NOMO-1 treated with DMSO at 0.1 percent for 48 hours (cell line): ENCODE measurements around the gene CRELD2.
A peak's percentile ranks its signal among the peaks of the same experiment; 100 is the strongest.

Experiments
- DNase-seq: peaks from one replicate; lab custom pipeline; 2025; ENCODE audit not compliant: unreplicated experiment; lab: John Stamatoyannopoulos, UW

Gene CRELD2

GRCh38 chr22:49956914-49957825 lies 38.7 kb downstream of the CRELD2 start:
- DNase-seq, result no peak

DNA sequence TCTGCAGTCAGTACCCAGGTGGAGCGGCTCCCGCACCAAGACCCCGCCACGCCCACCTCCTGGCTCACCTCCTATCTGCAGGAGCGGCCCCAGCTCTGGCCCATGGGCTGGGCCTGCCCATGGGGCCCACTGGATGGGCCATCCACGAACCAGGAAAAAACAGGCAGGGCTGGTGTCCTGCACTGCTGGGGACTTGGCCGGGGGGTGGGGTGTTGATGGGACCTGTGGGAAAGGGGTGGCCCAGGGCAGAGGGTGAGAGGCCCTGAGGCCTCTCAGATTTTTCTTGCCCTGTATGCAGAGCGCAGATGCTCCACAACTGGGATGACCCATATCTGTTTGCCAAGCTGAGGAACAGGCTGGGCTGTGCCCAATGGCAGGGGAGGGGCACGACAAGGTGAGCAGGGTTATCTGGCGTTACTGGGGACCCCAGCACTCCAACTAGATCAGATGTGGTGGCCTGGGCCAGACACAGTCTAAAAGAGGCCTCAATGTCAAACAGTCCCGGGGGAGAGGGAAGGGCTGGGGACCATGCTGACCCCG lies 39.5 kb downstream of the CRELD2 start:
- no peak for DNase-seq

DNA sequence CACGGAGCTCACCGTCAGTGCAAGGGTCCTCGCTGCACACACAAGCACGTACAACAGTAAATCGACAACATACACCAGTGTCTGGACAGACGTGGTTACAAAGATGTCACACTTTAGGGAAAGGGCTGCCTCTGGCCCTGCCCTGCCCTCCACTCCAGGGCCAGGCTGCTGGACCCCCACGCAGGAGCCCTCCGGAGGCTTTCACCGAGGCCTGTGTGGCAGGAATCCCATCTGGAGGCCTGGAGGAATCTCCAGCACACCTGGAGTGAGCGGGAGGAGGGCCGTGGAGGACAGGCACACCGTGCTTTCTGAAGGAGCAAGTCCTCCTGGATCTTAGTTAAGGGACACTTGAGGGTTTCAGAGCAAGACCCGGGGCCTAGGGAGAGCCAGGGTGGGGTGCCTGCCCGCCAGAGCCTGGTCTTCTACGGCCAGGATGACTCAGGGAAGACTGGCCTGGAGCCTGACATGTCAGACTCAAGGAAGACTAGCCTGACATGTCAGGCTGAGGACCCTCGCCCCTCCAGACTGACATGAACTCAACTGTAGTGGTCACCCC lies 40.0 kb downstream of the CRELD2 start:
- no peak for DNase-seq

GRCh38 chr22:49958931-49959781 lies 40.7 kb downstream of the CRELD2 start:
- DNase-seq, result no peak

- no peak for DNase-seq
Measured at GRCh38 chr22:49959782-49960158, 41.3 kb downstream of the CRELD2 start.

DNA sequence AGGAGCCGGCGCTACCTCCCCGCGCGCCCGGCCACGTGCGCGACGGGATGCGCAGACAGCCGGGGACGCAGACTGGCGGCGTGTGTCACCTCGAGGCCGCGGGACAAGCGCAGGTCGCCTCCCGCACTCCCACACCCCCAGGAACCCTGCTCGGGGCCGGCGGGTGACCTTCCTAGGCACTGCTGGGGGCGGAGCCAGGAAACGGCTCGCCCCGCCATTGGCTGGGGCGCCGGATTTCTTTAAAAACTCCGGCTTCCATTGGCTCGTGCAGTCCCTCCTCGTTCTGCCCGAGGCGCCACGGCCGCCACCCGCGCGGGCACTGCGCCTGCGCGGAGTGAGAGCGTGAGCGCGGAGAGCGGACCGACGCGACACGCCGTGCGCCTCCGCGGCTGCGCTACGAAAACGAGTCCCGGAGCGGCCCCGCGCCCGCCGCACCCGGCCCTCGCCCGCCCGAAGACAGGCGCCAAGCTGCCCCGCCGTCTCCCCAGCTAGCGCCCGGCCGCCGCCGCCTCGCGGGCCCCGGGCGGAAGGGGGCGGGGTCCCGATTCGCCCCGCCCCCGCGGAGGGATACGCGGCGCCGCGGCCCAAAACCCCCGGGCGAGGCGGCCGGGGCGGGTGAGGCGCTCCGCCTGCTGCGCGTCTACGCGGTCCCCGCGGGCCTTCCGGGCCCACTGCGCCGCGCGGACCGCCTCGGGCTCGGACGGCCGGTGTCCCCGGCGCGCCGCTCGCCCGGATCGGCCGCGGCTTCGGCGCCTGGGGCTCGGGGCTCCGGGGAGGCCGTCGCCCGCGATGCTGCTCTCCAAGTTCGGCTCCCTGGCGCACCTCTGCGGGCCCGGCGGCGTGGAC lies 41.9 kb downstream of the CRELD2 start, which contains the start of gene PIM3:
PIM3 (plus strand) TSS at position 614 of the 846 bp plus-strand sequence; CDS start at position 790, 176 bp downstream.
- peak; percentile 94 for DNase-seq

GRCh38 chr22:49961005-49961600 lies 42.7 kb downstream of the CRELD2 start:
- DNase-seq, result no peak

DNA sequence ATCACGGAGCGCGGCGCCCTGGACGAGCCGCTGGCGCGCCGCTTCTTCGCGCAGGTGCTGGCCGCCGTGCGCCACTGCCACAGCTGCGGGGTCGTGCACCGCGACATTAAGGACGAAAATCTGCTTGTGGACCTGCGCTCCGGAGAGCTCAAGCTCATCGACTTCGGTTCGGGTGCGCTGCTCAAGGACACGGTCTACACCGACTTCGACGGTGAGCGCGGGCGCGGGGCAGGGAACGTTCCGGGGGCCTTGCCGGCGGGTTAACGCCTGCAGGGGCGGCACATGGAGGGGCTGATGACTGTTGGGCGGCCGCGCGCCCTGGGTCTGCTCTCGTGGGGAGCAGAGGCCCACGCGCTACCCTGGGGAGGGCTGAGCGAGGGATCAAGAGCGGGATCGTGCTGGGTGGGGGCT lies 43.2 kb downstream of the CRELD2 start:
- no peak for DNase-seq

DNA sequence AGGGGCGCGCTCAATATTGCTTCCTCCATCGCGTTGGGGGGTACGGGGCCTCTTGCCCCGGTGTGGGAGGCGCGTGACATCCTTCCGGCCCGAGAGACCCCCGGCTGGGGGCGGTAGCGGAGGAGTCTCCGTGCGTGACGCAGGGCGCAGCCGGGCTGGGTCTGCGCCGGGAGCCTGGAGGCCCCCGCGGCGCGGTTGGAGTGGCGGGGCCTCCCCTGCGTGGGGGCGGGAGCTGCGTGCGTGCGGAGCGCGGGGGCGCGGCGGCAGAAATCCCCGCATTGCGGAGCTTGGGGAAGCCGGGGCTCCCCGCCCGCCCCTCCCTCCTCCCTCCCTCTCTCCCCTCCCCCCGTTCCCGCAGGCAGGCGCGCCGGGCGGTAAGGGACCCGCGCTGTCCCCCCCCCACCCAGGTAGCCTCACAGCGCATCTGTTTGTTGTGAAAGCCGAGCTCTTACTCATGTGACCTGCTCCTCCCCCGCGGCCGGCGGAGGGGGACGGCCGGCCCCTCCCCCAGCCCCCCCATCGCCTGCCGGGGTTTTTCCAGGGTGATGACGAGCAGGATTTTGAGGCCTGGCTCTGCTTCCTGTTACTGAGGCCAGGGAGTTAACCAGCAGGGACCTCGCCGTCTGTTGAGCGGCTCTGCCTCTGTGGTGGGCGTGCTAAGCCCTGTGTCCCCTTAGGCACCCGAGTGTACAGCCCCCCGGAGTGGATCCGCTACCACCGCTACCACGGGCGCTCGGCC lies 43.7 kb downstream of the CRELD2 start:
- no peak for DNase-seq

GRCh38 chr22:49962751-49963646 lies 44.6 kb downstream of the CRELD2 start:
- no peak for DNase-seq

DNA sequence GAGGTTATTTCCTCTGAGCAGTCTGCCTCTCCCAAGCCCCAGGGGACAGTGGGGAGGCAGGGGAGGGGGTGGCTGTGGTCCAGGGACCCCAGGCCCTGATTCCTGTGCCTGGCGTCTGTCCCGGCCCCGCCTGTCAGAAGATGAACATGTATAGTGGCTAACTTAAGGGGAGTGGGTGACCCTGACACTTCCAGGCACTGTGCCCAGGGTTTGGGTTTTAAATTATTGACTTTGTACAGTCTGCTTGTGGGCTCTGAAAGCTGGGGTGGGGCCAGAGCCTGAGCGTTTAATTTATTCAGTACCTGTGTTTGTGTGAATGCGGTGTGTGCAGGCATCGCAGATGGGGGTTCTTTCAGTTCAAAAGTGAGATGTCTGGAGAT lies 45.2 kb downstream of the CRELD2 start:
- no peak for DNase-seq

DNA sequence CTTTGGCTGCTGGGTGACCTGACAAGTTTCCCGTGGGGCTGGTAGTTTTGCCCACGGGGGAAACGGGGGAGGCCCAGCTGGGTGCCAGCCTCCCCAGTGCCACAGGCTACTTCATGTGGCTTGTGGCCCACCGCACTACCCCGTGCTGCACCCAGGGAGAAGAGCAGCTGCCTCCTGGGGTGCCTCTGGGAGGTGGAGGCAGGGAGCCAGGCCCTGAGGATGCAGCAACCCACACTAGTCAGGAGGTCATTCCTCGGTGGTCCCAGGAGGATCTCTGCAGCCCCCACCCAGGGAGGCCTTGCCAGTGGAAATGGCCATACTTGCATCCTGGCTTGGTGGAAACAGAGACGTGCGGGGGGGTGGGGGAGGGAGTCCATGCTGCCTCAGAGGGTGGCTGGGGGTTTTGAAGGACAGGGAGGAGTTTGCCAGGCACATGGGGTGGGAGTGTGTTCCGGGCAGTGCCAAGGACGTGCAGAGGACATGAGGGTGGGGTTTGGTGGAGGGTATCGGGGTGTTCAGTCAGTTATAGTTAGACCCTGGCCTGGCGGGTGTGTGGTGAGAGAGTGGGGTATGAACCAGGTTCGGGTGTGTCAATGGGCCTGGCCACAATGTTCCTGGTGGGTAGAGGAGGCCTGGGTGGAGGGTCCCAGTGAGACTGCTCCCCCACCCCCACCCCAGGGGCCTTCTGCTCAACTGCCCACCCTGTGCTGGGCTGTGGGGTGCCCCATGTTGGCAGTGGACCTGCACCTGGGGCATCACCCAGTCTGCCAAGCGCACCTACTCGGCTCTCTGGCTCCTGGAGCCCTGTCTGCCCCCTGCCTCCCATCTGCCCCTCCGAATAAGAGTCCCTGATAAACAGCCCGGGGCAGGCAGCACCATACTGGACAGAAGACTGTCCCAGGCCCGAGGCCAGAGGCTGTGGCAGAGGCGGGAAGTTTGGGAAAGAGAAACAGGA lies 46.0 kb downstream of the CRELD2 start:
- no peak for DNase-seq

- DNase-seq, result no peak
Measured at GRCh38 chr22:49965091-49966040, 46.9 kb downstream of the CRELD2 start.

DNA sequence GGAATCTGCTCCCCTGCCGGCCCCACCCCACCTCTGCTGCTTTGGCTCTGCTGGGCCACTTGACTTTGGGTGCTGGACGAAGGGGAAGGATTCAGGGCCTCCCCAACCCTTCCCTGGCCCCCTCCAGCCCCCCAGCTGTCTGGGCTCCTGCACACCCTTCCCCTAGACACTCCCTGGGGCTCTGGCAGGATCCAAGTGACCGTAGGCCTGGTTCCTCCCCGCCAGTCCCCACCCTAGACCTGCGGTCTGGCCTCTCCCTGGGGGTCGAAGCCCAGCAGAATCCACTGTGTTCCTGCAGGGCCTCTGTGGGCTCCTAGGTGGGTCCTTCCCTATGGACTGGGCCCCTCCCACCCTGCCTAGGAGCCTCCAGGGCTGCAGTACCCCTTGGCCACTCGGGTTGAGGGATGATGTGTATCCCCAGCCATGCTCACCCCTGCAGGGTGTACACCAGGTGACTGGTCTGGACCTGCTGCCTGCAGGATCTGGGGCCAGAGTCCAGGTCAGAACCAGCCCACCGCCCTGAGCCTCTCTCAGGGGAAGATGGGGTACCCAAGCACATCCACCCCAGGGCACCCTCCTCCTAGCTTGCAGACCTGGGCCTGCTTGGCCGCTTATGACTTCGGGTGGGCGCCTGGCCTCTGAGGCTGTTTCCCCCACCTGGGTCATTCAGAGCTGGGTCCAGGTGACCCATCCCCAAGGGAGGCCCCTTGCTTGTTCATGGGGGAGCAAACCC lies 47.8 kb downstream of the CRELD2 start:
- DNase-seq, result no peak
